Coronary artery (tissue), 2 donors: ENCODE data around the gene VCAM1.

Experiments used
- DNase-seq: peaks from one replicate; pipeline ENCODE4 v3.0.0-alpha.2; 2017; ENCODE audit warnings: low spot score
- H3K27ac ChIP-seq, 2 donors: fragments of 200-600 bp; sonication (generic); one replicate each; pipeline ENCODE4 v1.5.1; 2016 to 2019
- H3K4me3 ChIP-seq: fragments of 200-600 bp; sonication (generic); 2 replicates; pipeline ENCODE4 v1.5.1; 2016; ENCODE audit warnings: mild to moderate bottlenecking, moderate library complexity
- TF ChIP-seq, protein P1 (sequence below): fragments of 200-600 bp; sonication (generic); IDR thresholded peaks from one replicate; pipeline ENCODE4 v1.5.1; 2019; ENCODE audit warnings: antibody characterized with exemption

The VCAM1 gene

GRCh38 chr1:100786870-100787269 lies 67.3 kb downstream of the VCAM1 start:
- H3K4me3 ChIP-seq = no peak overlapping the region
- TF ChIP-seq, protein P1, sequence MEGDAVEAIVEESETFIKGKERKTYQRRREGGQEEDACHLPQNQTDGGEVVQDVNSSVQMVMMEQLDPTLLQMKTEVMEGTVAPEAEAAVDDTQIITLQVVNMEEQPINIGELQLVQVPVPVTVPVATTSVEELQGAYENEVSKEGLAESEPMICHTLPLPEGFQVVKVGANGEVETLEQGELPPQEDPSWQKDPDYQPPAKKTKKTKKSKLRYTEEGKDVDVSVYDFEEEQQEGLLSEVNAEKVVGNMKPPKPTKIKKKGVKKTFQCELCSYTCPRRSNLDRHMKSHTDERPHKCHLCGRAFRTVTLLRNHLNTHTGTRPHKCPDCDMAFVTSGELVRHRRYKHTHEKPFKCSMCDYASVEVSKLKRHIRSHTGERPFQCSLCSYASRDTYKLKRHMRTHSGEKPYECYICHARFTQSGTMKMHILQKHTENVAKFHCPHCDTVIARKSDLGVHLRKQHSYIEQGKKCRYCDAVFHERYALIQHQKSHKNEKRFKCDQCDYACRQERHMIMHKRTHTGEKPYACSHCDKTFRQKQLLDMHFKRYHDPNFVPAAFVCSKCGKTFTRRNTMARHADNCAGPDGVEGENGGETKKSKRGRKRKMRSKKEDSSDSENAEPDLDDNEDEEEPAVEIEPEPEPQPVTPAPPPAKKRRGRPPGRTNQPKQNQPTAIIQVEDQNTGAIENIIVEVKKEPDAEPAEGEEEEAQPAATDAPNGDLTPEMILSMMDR = no peak
- no peak overlapping the region for H3K27ac ChIP-seq
- DNase-seq = no peak
